Dermis blood vessel endothelial cell (primary cell): ENCODE data around the gene LMF1. TPM values are rescaled to one million over a fixed set of nuclear protein-coding genes. Genes with fewer than 3 reads are reported as not detected.

ENCODE experiments used
- total RNA-seq: library from RNA; depleted of rRNA; stranded (reverse); fragments of >200 nt; gene quantifications from 2 replicates; pipeline ENCODE4 v1.2.3, GENCODE V29; 2014

Gene LMF1
- total RNA-seq, 1 donor from 2014 or later, result 14.6 TPM

Other genes starting within 250 kb of the LMF1 start
- gene ANTKMT, start 249.8 kb downstream of the LMF1 start, total RNA-seq, result 25.5 and 47.5 TPM in 2 replicates
- gene CCDC78, start 244.5 kb downstream of the LMF1 start, total RNA-seq, result 0.34 and 0.65 TPM in 2 replicates
- gene HAGHL, start 243.9 kb downstream of the LMF1 start, total RNA-seq, result 5.1 and 6.3 TPM in 2 replicates
- gene CIAO3, start 230.0 kb downstream of the LMF1 start, total RNA-seq, result 34.6 and 42.4 TPM in 2 replicates
- gene MSLN, start 210.2 kb downstream of the LMF1 start, total RNA-seq, result 0.09 TPM in 1 of 2 replicates, not detected in the other
- 31.1 and 48.4 TPM in 2 replicates for gene RPUSD1, start 182.6 kb downstream of the LMF1 start, total RNA-seq
- gene CHTF18, start 182.4 kb downstream of the LMF1 start, total RNA-seq, result 20.1 and 23.8 TPM in 2 replicates
- not detected in 2 replicates for gene GNG13, start 170.2 kb downstream of the LMF1 start, total RNA-seq
- 0.33 and 0.85 TPM in 2 replicates for gene SOX8, start 10.8 kb upstream of the LMF1 start, total RNA-seq
- gene SSTR5, start 101.8 kb upstream of the LMF1 start, total RNA-seq, result 0.17 and 1.1 TPM in 2 replicates
- gene C1QTNF8, start 125.3 kb upstream of the LMF1 start, total RNA-seq, result not detected in 2 replicates
- gene CACNA1H, start 182.1 kb upstream of the LMF1 start, total RNA-seq, result 0.05 and 0.17 TPM in 2 replicates